CD4-positive, alpha-beta T cell treated with Interleukin-15 for 1 hour (primary cell): ENCODE data around the gene MON1A.
"Not testable (repeated sequence)": the region's sequence is repeated elsewhere in the genome, so short reads cannot be mapped to it uniquely, and the experiment has no call there.

ENCODE experiments used
- DNase-seq: peaks from one replicate; pipeline ENCODE4 v3.0.0-alpha.2; 2020

Gene MON1A

GRCh38 chr3:49929291-49930167 is at the start of gene MON1A:
Gene MON1A (minus strand): TSS chr3:49929811. CDS start chr3:49913346, 16,465 bp downstream.
- peak; percentile 86 for DNase-seq

- DNase-seq = no peak
Observed at GRCh38 chr3:49976942-49977341, 47.3 kb upstream of the MON1A start.

GRCh38 chr3:49972656-49973055 is 43.0 kb upstream of the MON1A start:
- DNase-seq = no peak

GRCh38 chr3:49968346-49968745 is 38.7 kb upstream of the MON1A start:
- no peak for DNase-seq

- DNase-seq = no peak
Observed at GRCh38 chr3:49967291-49967690, 37.7 kb upstream of the MON1A start.

- no peak for DNase-seq
Observed at GRCh38 chr3:49966233-49966942, 36.8 kb upstream of the MON1A start.

DNA sequence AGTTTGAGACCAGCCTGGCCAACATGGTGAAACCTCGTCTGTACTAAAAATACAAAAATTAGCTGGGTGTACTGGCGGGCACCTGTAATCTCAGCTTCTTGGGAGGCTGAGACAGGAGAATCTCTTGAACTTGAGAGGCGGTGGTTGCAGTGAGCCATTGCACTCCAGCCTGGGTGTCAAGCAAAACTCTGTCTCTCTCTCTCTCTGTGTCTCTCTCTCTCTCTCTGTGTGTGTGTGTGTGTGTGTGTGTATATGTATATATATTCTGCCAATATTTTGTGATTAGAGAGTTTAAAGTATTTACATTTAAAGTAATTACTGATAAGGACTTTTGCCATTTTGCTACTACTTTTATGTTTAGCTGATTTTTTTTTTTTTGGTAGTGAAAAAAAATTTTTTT is 26.0 kb upstream of the MON1A start:
- no peak for DNase-seq

- no peak for DNase-seq
Observed at GRCh38 chr3:49952924-49953323, 23.3 kb upstream of the MON1A start.

GRCh38 chr3:49942651-49943050 is 13.0 kb upstream of the MON1A start:
- DNase-seq = no peak

DNA sequence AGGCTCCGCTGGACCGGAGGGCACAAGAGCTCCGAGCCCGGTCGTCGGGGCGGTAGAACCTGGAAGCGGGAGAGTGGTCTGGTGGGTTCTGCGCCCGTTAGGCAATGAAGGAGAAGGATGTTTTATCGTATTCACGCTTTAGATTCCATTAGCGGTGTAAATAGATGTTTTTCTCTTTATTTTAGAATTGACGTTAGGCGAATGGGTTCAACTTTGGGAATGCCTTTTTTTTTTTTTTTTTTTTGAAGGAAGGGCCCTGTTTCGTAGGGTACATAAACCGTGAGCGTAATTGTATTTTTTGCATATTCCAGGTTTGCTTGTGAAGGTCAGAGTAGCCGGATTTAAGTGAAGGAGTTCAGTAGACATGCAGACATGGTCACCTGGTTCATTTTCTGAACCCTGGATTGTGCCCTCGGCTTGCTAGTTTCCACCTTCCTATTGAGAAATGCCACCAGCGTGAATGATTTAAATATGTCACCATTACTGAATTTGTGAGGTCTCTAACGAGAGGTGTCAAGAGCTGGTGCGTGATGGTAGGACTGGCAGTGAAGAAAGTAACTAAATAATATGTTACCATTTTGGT is 11.1 kb upstream of the MON1A start:
- DNase-seq = no peak

DNA sequence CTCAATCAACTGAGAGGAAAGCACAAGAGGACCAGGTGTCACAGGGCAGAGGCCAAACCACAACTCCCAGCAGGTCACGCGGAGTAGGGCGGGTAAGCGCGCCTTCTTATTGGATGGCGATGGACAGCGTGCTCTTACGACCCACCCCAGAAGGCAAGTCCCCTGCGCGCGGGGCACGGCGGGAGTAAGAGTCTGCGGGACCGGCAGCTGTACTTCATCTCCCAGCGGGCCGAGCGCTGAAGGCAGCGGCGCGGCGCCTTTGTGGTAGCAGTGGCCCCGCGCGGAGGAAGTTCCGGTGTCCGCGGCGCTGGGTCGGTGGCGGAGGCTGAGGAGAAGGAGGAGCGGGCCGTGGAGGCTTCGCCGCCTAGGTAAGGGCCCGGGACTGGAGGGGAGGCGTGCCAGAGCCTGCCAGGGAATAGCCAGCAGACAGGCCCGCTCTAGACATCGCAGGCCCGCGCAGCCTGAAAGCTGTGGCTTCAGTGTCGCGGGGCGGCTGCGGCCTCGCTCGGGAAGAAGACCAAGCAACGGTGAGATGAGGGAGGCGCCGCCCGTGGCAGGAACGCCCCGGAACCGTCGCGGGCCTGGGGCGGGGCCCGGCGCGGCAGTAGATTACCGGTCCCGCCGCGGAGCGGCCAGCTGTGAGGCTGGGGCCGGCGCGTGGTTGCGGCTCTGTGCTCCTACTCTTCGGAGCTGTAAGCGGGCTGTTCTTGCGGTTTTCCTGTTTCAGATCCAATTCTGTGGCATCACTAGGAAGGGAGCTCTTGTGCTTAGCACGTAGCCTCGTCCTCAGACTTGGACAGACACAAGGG is 10.5 kb upstream of the MON1A start, which contains the start of gene RBM6:
Gene RBM6 (plus strand): TSS at position 293 of the 809 bp plus-strand sequence. CDS start 22,492 bp downstream, outside the sequence.
- DNase-seq = peak; percentile 95

DNA sequence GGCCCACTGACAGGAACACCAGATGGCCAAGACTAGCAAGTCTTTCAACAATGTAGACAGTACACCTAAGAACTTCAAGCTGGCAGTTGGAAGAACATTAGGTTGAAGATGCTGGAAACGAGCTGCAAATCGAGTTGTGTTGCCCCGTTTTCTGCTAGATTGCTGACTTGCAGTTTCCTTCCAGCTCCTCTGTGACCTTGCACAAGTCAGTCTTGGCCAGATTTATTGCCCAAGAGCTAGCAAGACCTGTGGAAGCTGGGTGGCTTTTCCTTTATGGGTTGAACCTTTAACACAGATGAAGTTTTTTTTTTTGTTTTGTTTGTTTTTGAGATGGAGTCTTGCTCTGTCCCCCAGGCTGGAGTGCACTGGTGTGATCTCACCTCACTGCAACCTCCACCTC is 7.5 kb upstream of the MON1A start:
- DNase-seq = no peak

DNA sequence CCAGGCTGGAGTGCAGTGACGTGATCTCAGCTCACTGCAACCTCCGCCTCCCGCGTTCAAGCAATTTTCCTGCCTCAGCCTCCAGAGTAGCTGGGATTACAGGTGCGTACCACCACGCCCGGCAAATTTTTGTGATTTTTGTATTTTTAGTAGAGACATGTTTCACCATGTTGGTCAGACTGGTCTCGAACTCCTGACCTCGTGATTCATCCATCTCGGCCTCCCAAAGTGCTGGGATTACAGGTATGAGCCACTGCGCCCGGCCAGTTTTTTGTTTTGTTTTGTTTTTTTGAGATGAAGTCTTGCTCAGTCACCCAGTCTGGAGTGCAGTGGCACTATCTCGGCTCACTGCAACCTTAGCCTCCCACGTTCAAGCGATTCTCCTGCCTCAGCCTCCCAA is 2.7 kb upstream of the MON1A start:
- DNase-seq = not testable (repeated sequence)

DNA sequence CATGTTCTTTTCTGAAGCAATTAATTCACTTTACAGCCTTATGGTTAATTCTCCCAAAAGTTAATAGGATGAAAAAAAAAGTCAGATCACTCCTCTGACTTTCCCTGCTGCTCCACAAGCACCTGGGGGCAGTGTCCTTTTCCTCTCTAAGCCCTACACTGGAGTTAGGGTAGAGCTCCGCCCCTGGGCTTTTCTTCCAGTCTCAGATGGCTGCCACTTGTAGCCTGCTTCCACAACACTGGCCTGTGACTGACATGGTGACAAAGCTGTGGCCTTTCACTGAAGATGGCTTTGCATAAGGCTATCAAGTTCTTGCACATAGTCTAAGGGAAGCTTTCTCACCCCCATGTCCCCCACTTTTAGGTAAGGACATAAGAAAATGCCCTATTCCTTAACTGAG is 1.3 kb upstream of the MON1A start:
- no peak for DNase-seq

GRCh38 chr3:49930168-49930690 is 618 bp upstream of the MON1A start:
- no peak for DNase-seq

- no peak for DNase-seq
Observed at GRCh38 chr3:49928481-49929017, 1.1 kb downstream of the MON1A start.

GRCh38 chr3:49927798-49928197 is 1.8 kb downstream of the MON1A start:
- no peak for DNase-seq

DNA sequence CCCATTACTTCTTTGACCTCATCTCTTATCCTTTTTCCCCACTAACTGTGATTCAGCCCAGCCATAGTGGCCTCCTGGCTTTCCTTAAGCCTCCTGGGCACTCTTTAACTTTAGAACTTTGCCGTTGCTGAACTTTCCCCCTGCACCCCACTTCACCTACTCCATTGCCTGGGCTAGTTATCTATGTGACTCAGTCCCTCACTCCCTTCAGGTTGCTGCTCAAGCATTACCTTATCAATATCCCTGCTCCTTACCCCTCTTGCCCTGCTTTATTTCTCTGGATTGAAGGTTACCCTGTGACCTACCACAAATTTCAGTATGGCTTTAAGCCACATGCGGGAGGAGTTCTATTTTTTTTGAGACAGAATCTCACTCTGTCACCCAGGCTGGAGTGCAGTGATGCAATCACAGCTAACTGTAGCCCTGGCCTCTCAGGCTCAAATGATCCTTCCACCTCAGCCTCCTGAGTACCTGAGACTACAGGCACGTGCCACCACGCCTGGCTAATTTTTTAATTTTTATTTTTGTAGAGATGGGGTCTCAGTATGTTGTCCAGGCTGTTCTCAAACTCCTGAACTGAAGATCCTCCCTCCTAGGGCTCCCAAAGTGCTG is 3.4 kb downstream of the MON1A start:
- no peak for DNase-seq

DNA sequence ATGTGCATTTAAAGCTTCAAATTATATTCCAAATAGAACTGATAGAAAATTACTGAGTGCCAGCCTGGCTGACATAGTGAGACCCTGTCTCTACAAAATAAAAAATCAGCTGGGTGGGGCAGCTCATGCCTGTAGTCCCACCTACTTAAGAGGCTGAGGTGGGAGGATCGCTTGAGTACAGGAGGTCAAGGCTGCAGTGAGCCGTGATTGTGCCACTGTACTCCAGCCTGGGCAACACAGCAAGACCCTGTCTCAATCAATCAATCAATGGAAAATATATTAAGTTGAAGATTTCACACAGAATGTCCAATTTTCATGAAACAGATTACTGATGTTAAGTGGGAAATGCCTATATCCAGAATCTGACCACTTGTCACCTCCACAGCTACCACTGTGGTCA is 4.1 kb downstream of the MON1A start:
- no peak for DNase-seq

DNA sequence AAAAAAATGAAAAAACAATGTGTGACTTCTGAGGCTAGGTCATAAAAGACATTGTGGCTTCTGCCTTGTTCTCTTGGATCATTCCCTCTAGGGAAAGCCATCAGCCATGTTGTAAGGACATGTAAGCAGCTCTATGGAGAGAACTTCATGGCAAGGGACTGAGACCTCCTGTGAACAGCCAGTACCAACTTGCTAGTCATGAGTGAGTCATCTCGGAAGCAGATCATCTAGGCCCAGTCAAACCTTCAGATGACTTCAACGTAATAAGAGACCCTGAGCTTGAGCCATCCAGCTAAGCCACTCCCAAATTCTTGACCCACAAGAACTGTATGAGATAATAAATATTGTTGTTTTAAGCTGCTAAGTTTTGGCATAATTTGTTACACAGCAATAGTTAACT is 4.9 kb downstream of the MON1A start:
- no peak for DNase-seq

DNA sequence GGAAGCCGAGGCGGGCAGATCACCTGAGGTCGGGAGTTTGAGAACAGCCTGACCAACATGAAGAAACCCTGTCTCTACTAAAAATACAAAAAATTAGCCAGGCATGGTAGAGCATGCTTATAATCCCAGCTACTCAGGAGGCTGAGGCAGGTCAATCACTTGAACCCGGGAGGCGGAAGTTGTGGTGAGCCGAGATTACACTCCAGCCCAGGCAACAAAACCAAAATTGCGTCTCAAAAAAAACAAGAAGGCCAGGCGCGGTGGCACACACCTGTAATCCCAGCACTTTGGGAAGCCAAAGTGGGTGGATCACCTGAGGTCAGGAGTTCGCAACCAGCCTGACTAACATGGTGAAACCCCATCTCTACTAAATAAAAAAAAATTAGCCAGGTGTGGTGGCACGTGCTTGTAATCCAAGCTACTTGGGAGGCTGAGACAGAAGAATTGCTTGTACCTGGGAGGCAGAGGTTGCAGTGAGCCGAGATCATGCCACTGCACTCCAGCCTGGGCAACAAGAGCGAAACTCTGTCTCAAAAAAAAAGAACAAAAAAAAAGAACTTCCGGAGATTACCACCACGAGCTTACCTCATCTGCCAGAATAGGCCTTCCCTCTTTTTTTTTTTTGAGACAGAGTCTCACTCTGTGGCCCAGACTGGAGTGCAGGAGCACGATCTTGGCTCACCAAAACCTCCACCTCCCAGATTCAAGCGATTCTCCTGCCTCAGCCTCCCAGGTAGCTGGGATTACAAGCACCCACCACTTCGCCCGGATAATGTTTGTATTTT is 11.6 kb downstream of the MON1A start:
- DNase-seq = not testable (repeated sequence)
